Measurements from ENCODE around the gene CT47A7.
"Not testable (repeated sequence)": the region's sequence is repeated elsewhere in the genome, so short reads cannot be mapped to it uniquely, and the experiment has no call there.

The CT47A7 gene

DNA sequence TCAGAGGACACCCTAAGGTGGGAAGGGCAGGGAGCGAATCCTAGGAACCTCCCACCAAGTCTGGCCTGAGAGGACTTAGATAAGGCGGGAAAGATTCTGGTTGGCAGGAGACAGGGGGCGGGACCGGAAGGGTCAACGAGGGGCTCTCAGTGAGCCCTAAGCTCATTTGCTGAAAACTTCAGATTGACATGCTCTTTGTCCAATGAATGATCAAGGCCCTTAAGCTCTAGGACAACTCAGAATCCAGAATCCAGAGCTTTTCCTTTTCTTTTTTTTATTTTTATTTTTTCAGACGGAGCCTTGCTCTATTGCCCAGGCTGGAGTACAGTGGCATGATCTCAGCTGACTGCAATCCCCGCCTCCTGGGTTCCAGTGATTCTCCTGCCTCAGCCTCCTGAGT, at the start of gene CT47A7:
Gene CT47A7, minus strand, starts transcription at position 101 of the 400 bp plus-strand sequence. CDS start 255 bp downstream, outside the sequence.
- DNase-seq, result not testable (repeated sequence)

DNA sequence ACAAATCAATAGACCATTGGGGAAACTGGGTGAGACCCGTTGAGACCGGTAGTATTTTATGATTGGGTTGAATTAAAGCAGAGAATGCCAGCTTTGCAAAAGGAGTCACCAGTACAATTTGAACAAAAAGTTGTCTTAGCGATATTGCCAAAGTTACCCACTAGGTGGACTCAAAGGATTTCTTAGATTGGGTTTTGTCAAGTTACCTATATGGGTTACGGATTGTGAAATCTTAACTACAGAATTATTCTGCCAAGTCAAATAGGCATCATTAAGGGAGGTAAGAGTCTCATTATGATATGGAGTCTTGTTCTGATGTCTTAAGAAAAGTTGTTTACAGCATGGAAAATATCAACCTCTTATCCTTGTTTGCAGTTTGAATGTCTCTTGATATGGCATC, 44.2 kb upstream of the CT47A7 start:
- no peak for DNase-seq

DNA sequence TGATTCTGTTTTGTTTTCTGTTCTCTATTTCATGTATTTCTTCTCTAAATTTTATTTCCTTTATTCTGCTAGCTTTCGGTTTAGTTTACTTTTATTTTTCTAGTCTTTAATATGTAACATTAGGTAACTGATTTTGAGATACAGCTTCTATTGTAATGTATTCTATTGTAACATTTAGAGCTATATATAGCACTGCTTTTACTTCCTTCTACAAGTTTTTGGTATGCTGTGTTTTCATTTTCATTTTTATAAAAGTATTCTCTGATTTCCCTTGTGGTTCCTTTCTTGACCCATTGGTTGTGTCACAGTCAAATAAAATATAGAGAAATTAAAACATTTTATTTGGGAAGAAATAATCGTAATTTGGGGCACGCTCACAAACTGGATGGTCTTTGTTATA, 43.0 kb upstream of the CT47A7 start:
- DNase-seq, result no peak

DNA sequence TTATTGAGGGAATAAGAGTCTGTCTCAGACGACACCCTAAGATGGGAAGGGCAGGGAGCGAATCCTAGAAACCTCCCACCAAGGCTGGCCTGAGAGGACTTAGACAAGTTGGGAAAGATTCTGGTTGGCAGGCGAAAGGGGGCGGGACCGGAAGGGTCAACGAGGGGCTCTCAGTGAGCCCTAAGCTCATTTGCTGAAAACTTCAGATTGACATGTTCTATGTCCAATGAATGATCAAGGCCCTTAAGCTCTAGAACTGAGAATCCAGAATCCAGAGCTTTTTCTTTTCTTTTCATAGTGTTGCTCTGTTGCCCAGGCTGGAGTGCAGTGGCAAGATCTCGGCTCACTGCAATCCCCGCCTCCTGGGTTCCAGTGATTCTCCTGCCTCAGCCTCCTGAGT, 29.3 kb upstream of the CT47A7 start, which contains the start of gene CT47A1:
Gene CT47A1, minus strand, starts transcription at position 101 of the 400 bp plus-strand sequence. CDS start 231 bp downstream, outside the sequence.
- not testable (repeated sequence) for DNase-seq

All from amniotic stem cell (primary cell).